Posterior cingulate gyrus (tissue), 11 donors: ENCODE data around the gene SEMA3A.

Experiments used
- DNase-seq, 10 donors: peaks; one replicate each; pipeline versions ENCODE4 v3.0.0 to v3.0.0-alpha.2; 2020 to 2021; ENCODE audit warnings: mixed read lengths in 3 of 10
- intact Hi-C: fragments of 100-400 bp; cut with DNase I; formaldehyde crosslinking; loops from one replicate; pipeline ENCODE4 v1.15.1; 2023

Gene SEMA3A

DNA sequence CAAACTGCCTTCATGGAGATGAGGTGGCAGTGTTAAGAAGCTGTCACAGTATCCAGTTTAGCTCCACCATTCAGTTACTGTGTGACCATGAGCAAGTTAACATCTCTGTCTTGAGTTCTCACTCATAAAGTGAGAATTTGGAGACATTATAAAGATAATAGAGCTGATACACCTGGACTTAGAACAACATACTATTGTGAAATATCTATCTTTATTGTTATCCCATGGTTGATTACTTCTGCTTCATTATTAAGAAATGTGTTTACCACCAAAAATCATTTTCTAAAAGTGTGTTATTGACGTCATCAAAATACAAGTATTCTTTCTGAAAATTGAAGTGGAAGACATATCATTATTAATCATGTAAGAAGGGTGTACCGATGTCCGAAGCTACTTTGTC is 166.9 kb downstream of the SEMA3A start:
- DNase-seq, result no peak
- intact Hi-C loops, result no loop called here

DNA sequence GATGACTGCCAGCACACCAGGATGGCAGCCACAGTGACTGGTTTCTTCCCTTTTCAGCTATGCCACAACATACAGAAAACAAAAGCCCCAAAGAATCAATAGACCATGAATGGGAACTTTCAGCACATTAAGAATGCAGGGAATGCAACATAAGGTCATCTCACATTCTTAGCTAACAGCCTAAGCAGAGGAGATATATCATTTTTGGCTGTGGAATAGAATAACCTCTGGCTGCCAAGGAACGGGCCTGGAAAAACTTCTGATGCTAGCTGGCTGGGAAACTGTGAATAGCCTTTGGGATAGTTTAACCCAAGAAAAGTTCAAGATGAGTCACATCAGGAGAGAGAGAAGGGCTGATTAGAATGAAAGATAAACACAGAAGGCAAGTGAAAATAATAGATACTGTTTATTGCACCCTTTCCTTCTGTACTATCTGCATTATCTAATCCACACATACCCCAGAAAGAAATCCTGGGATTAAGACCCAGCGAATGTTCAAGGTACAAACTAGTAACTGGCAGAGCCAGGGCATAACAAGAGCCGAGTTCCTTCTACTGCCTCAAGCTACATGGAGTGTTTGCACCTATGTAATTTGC is 169.2 kb downstream of the SEMA3A start:
- intact Hi-C loops, result no loop called here
- DNase-seq, result no peak

DNA sequence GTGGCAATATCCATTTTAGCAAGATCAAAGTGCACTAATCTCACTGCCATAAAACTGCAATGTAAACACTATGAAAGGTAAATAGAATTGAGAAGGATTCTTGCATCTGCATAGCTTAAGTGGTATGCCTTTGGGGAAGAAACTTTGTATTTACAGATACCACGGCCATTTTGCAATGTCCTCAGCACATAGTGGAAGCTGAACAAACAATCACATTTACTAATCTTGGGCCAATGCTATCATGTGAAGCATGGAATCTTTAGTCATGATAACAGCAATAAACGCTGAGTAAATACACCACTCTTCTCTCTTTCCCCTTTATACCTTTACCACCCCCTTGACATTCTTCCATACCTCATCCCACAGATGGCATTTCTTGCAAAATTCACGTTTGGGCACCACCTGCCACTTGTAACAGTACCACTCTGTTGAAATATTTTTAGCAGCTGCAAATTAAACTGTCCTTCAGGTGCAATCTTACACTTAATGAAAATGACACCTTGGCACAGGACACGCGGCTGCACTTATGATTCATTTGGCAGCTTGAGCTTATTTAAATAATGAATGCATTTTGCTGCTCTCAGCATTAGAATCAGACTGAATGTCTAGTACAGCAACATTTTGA is 171.8 kb downstream of the SEMA3A start:
- intact Hi-C loops, result no loop called here
- DNase-seq, result no peak

DNA sequence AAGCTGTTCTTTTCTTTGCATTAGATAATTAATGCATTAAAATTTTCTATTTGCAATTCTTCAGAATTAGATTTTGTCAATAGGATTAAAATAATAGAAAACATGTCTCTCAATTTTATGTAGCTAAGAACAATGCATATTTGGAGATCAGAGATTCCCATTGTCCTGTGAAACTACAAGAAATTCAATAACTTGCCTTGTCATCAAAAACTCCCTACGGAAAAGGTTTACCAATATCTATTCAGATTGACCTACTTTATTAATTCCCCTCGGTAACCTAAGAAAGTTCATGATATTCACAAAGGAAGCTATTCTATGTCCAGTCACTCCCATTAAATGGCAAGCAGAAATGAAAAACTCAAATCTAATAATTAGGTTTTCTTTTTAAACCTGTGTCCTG is 172.6 kb downstream of the SEMA3A start:
- intact Hi-C loops, result no loop called here
- DNase-seq, result no peak

DNA sequence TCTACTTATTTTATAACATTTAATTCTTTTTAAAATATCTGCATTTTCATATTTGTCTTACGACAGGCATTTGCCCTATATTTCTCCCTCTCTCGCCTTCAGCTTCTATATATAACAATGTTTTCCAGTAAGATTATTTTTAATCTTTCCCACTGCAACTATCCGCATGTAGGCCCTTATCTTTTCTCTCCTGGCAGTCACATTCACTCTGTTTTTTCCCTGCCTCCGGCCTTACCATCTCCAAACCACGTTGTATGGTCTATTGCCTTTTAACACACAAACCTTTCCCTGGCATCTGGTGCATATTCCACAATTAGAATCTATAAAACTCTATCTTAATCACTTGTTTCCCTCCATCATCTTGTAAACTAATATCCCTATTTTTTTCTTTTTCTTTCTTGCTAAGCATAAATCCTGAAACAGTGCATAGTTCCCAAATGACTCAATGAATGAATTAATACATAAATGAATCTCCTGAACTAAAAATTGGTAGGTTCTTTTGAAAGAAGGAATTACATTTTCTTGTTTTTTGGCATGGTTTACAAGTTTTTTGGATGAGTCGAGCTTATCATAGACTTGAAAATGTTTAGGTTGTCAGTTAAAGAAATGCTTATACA is 173.2 kb downstream of the SEMA3A start:
- DNase-seq, result no peak
- intact Hi-C loops, result no loop called here

DNA sequence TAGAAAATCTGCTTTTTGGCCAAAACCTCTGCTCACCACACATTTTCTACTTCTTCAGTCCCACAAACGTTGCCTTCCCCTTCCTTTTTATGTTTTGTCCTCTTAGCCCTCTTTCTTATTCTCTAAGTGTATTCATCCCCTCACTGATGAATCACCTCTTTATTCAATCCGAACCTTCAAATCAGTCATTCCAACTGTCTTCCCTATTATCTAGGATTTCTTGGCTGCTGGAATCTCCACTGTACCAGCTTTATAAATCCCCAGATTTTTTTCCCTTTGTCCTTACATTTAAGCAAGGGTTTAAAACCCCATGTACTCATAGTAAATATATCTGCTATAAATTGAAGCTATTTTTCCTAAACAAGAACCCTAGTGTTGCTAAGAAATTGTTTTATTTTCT is 176.9 kb downstream of the SEMA3A start:
- intact Hi-C loops, result no loop called here
- DNase-seq, result no peak

DNA sequence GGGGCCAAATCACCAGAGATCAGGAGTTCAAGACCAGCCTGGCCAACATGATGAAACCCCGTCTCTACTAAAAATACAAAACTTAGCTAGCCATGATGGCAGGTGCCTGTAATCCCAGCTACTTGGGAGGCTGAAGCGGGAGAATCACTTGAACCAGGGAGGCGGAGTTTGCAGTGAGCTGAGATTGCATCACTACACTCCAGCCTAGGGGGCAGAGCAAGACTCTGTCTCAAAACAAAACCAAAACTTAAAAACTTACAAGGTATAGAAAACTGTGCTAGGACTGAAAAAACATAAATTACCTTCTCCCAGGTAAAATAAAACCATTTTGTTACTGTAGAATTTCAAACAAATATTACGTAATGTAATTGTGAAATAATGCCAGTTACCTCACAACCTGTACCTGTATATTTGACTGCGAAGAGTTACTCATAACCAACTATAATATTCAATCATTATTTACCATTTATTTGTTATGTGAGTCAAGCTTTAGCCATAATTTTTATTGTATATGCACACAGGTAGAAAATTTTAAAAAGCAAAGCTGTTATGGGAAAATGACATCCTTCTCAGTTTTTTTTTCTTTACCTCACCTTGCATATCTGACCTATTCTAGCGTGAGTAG is 180.9 kb downstream of the SEMA3A start:
- no peak for DNase-seq
- intact Hi-C loops, result no loop called here

DNA sequence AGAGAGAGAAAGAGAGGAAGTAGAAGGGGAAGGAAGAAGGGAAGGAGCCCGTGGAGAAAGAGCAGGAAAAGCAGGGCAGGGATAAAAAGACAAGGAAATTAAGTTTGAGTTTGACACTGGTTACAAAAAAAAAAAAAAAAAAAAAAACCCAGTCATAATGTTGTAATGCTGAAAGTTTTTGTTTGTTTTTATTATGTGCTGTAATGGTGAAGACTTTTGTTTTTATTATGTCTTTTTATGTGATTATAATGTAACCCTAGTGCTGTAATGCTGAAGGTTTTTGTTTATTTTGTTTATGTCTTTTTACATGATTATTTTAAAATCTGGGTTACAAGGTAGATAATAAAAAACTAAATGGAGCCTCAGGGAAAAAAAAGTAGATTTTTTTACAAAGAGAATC is 184.8 kb downstream of the SEMA3A start:
- intact Hi-C loops, result no loop called here
- no peak for DNase-seq

DNA sequence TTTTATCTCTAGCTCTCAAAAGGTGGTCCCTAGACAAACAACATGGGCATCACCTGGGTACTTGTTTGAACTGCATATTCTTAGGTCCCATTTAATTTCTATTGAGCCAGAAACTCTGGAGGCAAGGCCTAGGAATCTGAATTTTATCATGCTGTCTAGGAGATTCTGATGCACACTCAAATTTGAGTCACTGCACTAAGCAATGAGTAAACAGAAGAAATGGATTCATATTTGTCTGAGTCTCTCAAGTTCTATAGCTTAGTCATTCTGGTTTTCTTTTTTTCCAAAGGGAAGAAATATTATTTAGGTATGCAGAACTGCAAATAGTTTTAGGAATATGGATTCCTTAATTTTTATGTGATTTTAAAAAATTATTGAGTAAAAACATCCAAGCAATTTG is 185.5 kb downstream of the SEMA3A start:
- DNase-seq, result no peak
- intact Hi-C loops, result no loop called here

DNA sequence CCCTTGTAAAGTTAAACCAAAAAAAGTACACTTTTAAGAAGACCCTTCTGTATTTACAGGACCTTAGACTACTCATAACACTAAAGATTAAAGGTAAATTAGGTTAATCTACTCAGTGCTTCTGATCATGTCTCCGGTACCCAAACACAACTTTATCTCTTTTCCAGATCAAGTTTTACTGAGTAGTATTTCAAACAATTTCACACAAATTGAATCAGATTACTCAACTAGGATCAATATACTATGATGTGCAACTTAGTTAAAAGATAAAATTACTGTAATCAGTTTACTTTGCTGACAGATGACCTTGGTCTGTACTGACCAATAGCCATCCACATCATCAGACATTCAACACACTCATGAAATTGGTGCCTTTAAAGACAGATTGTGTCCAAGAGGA is 191.4 kb downstream of the SEMA3A start:
- no peak for DNase-seq
- intact Hi-C loops, result no loop called here

DNA sequence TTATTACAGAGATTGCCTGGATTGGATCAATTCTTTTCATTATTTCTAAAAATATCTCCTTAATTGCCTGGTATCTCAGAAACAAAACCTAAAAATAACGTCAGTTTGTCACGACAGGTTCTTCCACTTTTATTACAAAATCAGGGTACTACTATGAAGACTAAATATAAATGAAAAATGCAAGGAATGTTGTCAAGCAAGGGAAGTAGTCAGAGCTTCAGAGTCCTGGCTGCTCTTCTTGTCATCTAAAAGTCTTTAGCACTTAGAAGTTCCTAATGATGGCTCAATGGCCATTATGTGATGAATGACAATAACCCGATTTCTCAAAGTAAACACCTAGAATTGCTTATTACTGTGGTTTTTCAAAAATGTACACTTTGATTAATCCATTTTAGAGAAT is 192.2 kb downstream of the SEMA3A start:
- intact Hi-C loops, result no loop called here
- no peak for DNase-seq

DNA sequence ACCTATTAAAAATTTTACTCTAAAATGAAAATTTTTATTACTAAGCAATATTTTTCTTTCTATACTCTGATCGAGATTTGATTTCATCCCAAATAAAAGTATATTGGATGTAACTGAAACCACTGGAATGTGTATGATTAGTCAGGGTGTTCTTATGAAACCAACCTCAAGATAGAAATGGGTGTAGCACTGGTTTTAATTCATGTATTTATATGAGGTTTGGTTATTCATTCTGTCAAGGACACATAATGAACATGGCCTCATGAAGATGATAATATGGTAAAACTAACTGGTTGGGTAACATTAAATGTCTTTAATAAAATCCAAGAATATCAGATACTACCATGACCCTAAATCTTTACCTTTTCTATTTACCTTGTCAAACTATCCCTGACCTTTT is 197.7 kb downstream of the SEMA3A start:
- DNase-seq, result no peak
- intact Hi-C loops, result no loop called here

DNA sequence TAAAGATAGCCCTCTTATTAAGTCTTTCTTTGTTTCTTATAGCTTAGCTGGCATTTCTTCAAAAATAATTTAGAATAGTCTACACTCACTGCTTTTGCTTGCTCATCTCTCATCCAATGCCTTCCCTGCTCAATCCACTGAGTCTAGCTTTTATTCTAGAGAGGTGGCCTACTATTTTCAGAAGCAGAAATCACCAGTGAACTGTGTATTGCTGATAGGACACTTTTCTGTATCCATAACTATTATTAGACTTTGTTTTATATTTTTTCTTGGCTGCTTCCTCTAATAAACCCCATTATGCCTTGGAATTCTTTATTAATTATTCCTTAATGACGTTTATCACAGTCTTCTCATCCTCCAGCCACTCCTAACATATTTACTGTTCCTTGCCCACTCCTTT is 206.8 kb downstream of the SEMA3A start:
- intact Hi-C loops, result no loop called here
- DNase-seq, result no peak

DNA sequence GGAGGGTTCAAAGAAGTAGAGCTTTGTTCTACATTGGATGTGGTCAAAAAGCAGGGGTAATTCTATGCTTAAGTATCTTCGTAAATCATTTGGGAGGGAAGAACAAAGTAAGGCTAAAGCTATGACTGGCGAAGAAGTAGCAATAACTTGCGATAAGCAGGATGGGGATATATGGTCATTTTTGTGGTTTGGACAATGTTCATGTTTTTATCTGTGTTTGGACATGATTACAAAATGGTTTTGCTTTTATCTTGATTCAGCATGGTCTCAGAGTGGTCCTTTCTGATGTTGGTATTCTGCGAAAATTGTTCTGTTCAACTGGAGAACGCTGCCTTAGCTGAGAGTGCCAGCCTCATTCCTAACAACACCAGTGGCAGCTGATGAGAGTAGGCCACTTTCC is 208.8 kb downstream of the SEMA3A start:
- no peak for DNase-seq
- intact Hi-C loops, result no loop called here

DNA sequence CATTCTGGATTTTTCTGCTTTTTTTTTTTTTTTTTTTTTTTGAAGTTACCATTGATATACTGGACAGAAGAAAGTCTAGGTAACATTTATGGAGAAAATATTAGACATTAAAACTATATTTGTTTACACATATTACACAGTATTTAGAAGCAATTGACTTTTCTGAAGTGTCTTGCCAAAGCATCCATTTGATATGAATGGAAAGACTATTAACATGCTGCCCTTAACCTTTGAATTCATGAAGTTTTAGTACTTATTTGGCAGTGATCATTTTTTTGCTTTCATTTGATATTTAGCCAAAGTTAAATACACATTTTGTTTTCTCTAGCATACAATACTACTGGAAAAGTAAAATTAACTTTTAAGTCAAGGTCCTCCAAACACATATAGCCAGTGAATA is 210.0 kb downstream of the SEMA3A start:
- intact Hi-C loops, result no loop called here
- no peak for DNase-seq

DNA sequence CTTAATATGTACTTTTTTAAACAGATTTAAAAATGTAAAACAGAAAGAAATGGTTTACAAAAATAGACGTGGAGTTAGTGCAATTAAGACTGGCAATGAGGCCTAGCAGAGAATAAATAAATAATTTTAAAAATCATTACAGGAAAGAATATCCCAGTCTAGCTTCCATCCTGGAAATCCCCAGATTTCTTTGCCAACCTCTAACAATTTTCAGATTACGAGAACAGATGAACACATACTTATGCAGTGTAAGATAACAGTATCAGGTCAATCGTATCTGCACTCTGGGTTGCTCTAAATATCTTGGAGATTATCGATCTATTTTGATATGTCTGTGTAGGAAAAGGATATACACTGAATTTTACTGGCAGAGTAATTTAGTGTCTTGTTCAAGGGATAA is 210.5 kb downstream of the SEMA3A start:
- intact Hi-C loops, result no loop called here
- no peak for DNase-seq

DNA sequence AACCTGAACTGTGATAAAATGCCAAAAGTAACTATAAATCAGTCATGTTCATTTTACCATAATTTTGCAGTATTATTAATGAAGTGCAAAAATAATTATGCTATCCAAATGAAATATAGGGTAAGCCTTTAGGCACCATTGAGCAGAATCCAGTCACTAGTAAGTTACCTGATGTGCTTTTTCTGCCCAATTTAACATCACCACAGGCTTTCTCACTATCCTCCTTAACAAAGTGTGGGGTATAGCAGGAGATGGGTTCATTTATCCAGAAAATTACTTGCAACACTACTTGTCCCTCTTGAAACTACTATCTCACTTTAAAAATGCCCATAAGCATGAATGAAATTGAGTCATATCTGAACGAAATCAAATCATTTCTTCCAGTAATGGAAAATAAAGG is 211.0 kb downstream of the SEMA3A start:
- no peak for DNase-seq
- intact Hi-C loops, result no loop called here

DNA sequence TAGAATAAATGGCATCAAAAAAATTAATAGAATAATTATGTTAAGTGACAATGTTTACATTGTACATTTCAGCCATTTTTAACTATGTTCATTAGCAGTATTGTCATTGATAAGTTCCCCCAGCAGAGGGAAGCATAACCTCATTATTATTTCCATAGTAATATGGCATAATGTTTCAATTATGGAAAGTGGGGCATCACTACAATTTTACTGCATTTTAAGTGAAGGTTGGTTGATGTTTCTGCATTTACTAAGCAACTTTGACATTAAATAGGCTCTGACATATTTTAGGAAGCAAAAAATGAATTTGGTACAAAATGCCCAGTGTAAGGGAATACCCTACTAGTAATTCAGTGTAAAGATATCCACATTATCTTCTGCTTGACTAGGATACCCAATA is 218.3 kb downstream of the SEMA3A start:
- intact Hi-C loops, result loop anchor here (1.0 to 5.0 kb wide), 2 partner anchors 211 to 1047 kb away; no protein-coding TSS in a partner anchor
- no peak for DNase-seq

DNA sequence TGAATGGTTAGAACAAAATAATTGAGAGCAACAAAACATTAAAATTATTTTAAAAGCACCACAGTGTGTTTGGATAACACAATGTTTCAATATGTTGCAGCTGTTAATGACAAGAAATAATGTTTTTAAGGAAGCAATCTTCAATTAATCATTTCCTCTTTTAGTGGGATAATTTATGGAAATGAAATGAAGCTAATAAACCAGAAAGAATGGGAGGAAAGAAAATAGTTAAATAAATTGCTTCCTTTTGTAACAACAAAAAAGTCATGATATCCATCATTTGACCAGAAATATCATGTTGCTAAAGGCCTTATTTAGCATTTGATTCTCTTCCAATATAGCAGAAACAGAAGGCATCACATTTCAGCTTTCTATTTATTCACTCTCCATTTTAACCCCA is 224.5 kb downstream of the SEMA3A start:
- intact Hi-C loops, result no loop called here
- no peak for DNase-seq

DNA sequence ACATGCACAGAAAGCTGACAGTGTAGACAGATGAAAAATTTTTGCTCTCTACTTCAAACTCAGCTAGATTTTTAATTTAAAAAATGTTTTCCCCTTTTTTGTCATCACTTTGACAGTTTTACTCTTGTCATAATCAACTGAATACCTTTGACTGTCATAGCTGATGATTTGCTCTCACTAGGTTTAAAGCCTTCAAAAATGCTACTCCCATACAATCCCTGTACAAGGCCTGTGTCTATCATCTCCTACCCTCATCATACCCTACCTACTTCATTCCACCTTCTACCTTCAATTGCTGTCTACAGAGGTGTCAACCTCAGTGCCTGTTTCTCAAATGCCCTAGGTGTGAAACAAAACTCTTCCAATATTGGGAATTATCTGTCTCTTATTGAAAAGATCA is 230.3 kb downstream of the SEMA3A start:
- no peak for DNase-seq
- intact Hi-C loops, result no loop called here

DNA sequence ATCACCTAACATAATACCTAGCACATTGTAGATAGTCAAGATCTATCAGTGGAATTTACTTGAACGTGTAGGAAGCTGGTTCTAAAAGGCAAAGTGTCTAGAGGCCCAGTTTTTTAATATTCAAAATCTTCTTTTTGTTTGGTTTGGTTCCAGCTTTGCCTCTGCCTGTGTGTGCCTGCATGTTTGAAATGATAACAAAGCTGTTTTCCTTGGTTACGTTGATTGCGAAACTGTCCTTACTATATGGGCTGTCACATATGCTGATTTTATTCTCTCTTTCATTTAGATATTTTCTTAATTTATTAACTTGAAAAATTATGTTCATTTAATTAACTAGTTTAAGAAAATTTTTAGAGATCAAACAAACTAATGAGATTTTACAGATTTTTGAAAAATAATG is 237.3 kb downstream of the SEMA3A start:
- intact Hi-C loops, result no loop called here
- no peak for DNase-seq

DNA sequence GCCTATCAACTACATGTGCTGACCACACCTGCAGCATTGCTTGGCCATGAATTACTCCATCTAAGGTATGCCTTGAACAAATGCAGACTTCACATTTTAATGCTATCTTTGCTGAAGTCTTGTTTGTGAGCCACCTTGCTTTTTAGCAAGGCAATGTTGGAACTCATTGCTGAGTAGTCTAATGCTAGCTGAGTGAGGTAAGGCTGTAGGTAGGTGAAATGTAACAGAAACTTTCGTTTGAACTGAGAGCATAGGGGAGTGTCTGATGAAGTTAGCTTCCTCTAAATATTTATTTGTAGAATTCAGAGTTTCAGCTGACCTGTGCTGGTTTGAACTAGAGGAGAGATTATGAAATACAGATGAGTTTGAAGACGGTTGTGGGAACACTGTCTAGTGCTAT is 238.5 kb downstream of the SEMA3A start:
- intact Hi-C loops, result no loop called here
- DNase-seq, result no peak
